ENCODE measurements around the gene CLCA2. TPM values are rescaled to one million over a fixed set of nuclear protein-coding genes. Genes with fewer than 3 reads are reported as not detected.
A peak's percentile ranks its signal among the peaks of the same experiment; 100 is the strongest.
"Not testable (repeated sequence)": the region's sequence is repeated elsewhere in the genome, so short reads cannot be mapped to it uniquely, and the experiment has no call there.

The CLCA2 gene
- total and polyA plus RNA-seq, 5 experiments from 2014 or later = not detected

- no peaks in the 10 kb centered on the region for H3K9me3 Mint-ChIP-seq
- POLR2A ChIA-PET = no interaction called here
- H3K27me3 Mint-ChIP-seq = peaks cover 0 to 17% (median 2%) of the 10 kb centered on the region in 5 donors
- H3K36me3 Mint-ChIP-seq = no peaks in the 10 kb centered on the region
- H3K27ac Mint-ChIP-seq = no peak overlapping the region
- ATAC-seq (no peak), DNase-seq (no peak)
- no peak overlapping the region for H3K4me3 Mint-ChIP-seq
- no peaks in the 10 kb centered on the region for H3K4me1 Mint-ChIP-seq
These were observed 67.4 kb downstream of the CLCA2 start for GRCh38 chr1:86491171-86491950.

GRCh38 chr1:86498281-86498680 is 74.3 kb downstream of the CLCA2 start:
- ATAC-seq = no peak
- H3K9me3 Mint-ChIP-seq = no peaks in the 10 kb centered on the region
- peaks cover 0 to 15% (median 5%) of the 10 kb centered on the region in 5 donors for H3K27me3 Mint-ChIP-seq
- H3K4me1 Mint-ChIP-seq = peaks cover 2 to 17% (median 10%) of the 10 kb centered on the region in 4 donors
- no peaks in the 10 kb centered on the region for H3K36me3 Mint-ChIP-seq
- no peak overlapping the region for H3K4me3 Mint-ChIP-seq
- DNase-seq = no peak
- POLR2A ChIA-PET = no interaction called here
- H3K27ac Mint-ChIP-seq = no peak overlapping the region

- Mint-ChIP-seq H3K27ac (peak overlapping the region in 1 of 10 donors; percentile 57), H3K4me3 (no peak overlapping the region), H3K36me3 (no peaks in the 10 kb centered on the region), H3K27me3 (peaks cover 0 to 15% (median 5%) of the 10 kb centered on the region in 5 donors), H3K4me1 (peaks cover 2 to 22% (median 12%) of the 10 kb centered on the region in 4 donors), H3K9me3 (no peaks in the 10 kb centered on the region)
- ATAC-seq (peak in 1 of 2 donors; percentile 60), DNase-seq (peak in 3 of 10 donors; percentile 72 to 81 (median 75))
- POLR2A ChIA-PET = interaction anchor here (0.6 kb wide), 1 partner anchor 10 kb away, joined by 4 read pairs; no protein-coding TSS in a partner anchor
These were observed 76.1 kb downstream of the CLCA2 start for GRCh38 chr1:86499987-86500593.

- POLR2A ChIA-PET = interaction anchor here (0.6 kb wide), 1 partner anchor 10 kb away, joined by 4 read pairs; no protein-coding TSS in a partner anchor
- Mint-ChIP-seq H3K4me3 (no peak overlapping the region), H3K4me1 (peaks cover 2 to 22% (median 12%) of the 10 kb centered on the region in 4 donors), H3K27me3 (peaks cover 0 to 15% (median 5%) of the 10 kb centered on the region in 5 donors), H3K27ac (no peak overlapping the region), H3K36me3 (no peaks in the 10 kb centered on the region), H3K9me3 (no peaks in the 10 kb centered on the region)
- no peak for DNase-seq
- no peak for ATAC-seq
These were observed 76.7 kb downstream of the CLCA2 start for GRCh38 chr1:86500714-86501113.

GRCh38 chr1:86502125-86502646 is 78.2 kb downstream of the CLCA2 start:
- Mint-ChIP-seq H3K4me3 (peak overlapping the region; percentile 46 to 93 (median 88)), H3K4me1 (peaks cover 2 to 22% (median 12%) of the 10 kb centered on the region in 4 donors), H3K27me3 (peaks cover 0 to 15% (median 5%) of the 10 kb centered on the region in 5 donors), H3K27ac (peak overlapping the region in 5 of 10 donors; percentile 9 to 84 (median 67))
- not testable (repeated sequence) for H3K36me3 Mint-ChIP-seq, H3K9me3 Mint-ChIP-seq
- POLR2A ChIA-PET = interaction anchor here (1.0 to 1.5 kb wide), 2 partner anchors 106 to 202 kb away, joined by 3 to 9 read pairs; partner anchors contain the start of genes ODF2L and SH3GLB1
- peak; percentile 81 to 88 for ATAC-seq
- DNase-seq = peak in 9 of 10 donors; percentile 23 to 73 (median 53)

GRCh38 chr1:86502721-86503405 is 78.9 kb downstream of the CLCA2 start:
- peak; percentile 48 to 67 for ATAC-seq
- H3K27ac Mint-ChIP-seq = peak overlapping the region in 1 of 10 donors; percentile 6
- peaks cover 1 to 10% (median 6%) of the 10 kb centered on the region in 5 donors for H3K27me3 Mint-ChIP-seq
- H3K36me3 Mint-ChIP-seq = no peaks in the 10 kb centered on the region
- no peaks in the 10 kb centered on the region for H3K9me3 Mint-ChIP-seq
- DNase-seq = no peak
- POLR2A ChIA-PET = interaction anchor here (1.0 to 1.5 kb wide), 2 partner anchors 106 to 201 kb away, joined by 3 to 9 read pairs; partner anchors contain the start of genes ODF2L and SH3GLB1
- H3K4me1 Mint-ChIP-seq = peaks cover 2 to 22% (median 13%) of the 10 kb centered on the region in 4 donors
- H3K4me3 Mint-ChIP-seq = peak overlapping the region; percentile 46 to 93 (median 88)

- Mint-ChIP-seq H3K9me3 (no peaks in the 10 kb centered on the region), H3K27ac (peak overlapping the region in 2 of 10 donors; percentile 41 to 49), H3K36me3 (no peaks in the 10 kb centered on the region), H3K4me3 (peak overlapping the region in 9 of 10 donors; percentile 30 to 93 (median 61)), H3K27me3 (peaks cover 1 to 5% (median 4%) of the 10 kb centered on the region in 5 donors), H3K4me1 (peaks cover 2 to 22% (median 13%) of the 10 kb centered on the region in 4 donors)
- DNase-seq = no peak
- peak; percentile 22 to 45 for ATAC-seq
- POLR2A ChIA-PET = no interaction called here
These were observed 79.6 kb downstream of the CLCA2 start for GRCh38 chr1:86503406-86504136.

GRCh38 chr1:86504137-86504479 is 80.1 kb downstream of the CLCA2 start:
- H3K4me1 Mint-ChIP-seq = peaks cover 2 to 22% (median 13%) of the 10 kb centered on the region in 4 donors

GRCh38 chr1:86504895-86505563 is 81.1 kb downstream of the CLCA2 start:
- POLR2A ChIA-PET = no interaction called here
- no peak for ATAC-seq
- no peak for DNase-seq
- no peaks in the 10 kb centered on the region for H3K36me3 Mint-ChIP-seq
- peaks cover 2 to 22% (median 13%) of the 10 kb centered on the region in 4 donors for H3K4me1 Mint-ChIP-seq
- H3K4me3 Mint-ChIP-seq = no peak overlapping the region
- peaks cover 0 to 6% (median 1%) of the 10 kb centered on the region in 5 donors for H3K27me3 Mint-ChIP-seq
- H3K27ac Mint-ChIP-seq = no peak overlapping the region
- H3K9me3 Mint-ChIP-seq = no peaks in the 10 kb centered on the region

More at GRCh38 chr1:86504137-86504479, 80.1 kb downstream of the CLCA2 start:
- DNase-seq (no peak), ATAC-seq (peak in 1 of 2 donors; percentile 33)
- Mint-ChIP-seq H3K27ac (peak overlapping the region in 1 of 10 donors; percentile 49), H3K36me3 (no peaks in the 10 kb centered on the region), H3K4me3 (peak overlapping the region in 7 of 10 donors; percentile 52 to 93 (median 73)), H3K9me3 (no peaks in the 10 kb centered on the region), H3K27me3 (peaks cover 0 to 6% (median 1%) of the 10 kb centered on the region in 5 donors)
- POLR2A ChIA-PET = no interaction called here

GRCh38 chr1:86505564-86505902 is 81.6 kb downstream of the CLCA2 start:
- Mint-ChIP-seq H3K27ac (no peak overlapping the region), H3K4me1 (peaks cover 2 to 22% (median 13%) of the 10 kb centered on the region in 4 donors), H3K36me3 (no peaks in the 10 kb centered on the region), H3K4me3 (no peak overlapping the region), H3K9me3 (no peaks in the 10 kb centered on the region), H3K27me3 (peaks cover 0 to 9% (median 1%) of the 10 kb centered on the region in 5 donors)
- ATAC-seq = no peak
- POLR2A ChIA-PET = no interaction called here
- DNase-seq = no peak
